ENCODE data around the gene PLEKHH1.
"Not testable (repeated sequence)": the region's sequence is repeated elsewhere in the genome, so short reads cannot be mapped to it uniquely, and the experiment has no call there.

PLEKHH1 gene

DNA sequence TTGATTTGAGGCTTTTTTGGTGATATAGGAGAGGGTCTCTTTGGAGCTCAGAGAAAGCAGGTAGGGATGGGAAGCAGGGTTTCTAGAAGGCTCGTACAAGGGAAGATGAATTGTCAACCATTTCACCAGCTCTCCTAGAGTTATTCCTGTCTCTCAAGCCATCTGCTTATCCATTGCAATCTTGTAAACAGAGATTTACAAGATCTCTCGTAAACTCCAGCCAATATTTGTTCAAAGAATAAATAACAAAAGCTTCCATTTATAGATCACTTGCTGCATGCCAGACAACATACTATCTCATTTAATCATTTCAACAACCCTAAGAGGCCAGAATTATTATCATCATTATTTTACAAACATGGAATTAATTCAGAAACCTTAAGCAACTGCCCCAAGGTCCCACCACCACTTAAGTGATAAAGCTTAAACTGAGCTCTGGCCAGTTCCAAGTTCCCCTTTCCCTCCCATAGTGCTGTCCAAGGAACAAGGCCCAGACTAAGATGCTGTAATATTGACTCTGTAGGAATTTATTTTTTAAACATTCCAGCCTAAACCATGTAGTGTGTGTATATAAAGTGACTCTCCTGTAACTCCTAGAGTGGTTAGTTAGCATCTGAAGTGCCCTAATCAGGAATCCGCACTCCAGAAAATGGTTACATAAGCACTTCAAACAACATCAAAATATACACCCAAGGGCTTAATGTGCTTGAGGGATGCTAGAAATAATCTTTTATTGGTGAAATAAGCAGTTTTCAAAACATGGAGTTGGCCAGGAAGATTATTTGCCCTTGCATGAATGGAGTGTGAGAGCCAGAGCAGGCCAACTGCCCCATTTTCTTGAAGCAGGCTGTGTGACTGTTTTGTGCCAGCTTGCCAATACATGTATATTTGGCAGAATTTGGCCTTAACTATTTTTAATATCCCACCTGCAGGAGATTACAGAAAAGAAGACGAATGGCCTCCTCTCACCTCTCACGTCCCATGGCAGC is 2.8 kb upstream of the PLEKHH1 start:
- no peak for DNase-seq (ENCODE audit: low read depth, low spot score)
- TF ChIP-seq FOXP2 (optimal IDR thresholded peaks at IDR 0.05; ENCODE audit: control extremely low read depth, extremely low read length, insufficient read depth) (no peak), EZH2 (IDR thresholded peaks at IDR 0.05) (no peak), POLR2AphosphoS5 (IDR thresholded peaks at IDR 0.05; ENCODE audit: borderline replicate concordance, low read depth, low read length) (no peak)
- Histone ChIP-seq H3K27ac (no peak overlapping the region), H3K9ac (ENCODE audit: insufficient read length) (no peak overlapping the region), H3K9me3 (ENCODE audit: low read depth, low read length) (no peaks in the 10 kb centered on the region), H3K4me3 (no peak overlapping the region), H3K36me3 (ENCODE audit: insufficient read depth, low read length) (no peaks in the 10 kb centered on the region)

DNA sequence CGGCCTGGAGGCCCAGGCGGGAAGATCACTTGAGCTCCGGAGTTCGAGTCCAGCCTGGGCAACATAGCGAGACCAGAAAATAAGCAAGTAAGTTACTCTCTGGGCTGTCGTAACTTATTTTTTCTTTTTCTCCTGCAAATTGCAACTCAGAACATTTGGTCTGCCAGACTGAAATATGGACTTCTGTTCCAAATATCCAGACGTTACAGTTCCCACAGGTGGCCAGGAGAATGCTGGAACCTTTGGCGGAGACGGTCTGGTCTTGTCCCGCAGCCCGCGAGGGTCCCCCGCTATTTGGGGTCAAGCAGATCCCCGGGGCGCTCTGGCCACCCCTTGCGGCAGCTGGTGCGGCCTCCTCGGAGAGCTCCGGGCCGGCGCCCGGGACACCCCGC is 488 bp upstream of the PLEKHH1 start:
- DNase-seq (ENCODE audit: low read depth, low spot score): no peak
- no peak overlapping the region for H3K27ac ChIP-seq
- no peaks in the 10 kb centered on the region for H3K36me3 ChIP-seq (ENCODE audit: insufficient read depth, low read length)
- peak overlapping the region; percentile 71 for H3K9ac ChIP-seq (ENCODE audit: insufficient read length)
- TF ChIP-seq EZH2 (IDR thresholded peaks at IDR 0.05): no peak
- no peak for TF ChIP-seq POLR2AphosphoS5 (IDR thresholded peaks at IDR 0.05; ENCODE audit: borderline replicate concordance, low read depth, low read length)
- no peak for TF ChIP-seq FOXP2 (optimal IDR thresholded peaks at IDR 0.05; ENCODE audit: control extremely low read depth, extremely low read length, insufficient read depth)
- H3K4me3 ChIP-seq: peak overlapping the region; percentile 84
- H3K9me3 ChIP-seq (ENCODE audit: low read depth, low read length): no peaks in the 10 kb centered on the region

DNA sequence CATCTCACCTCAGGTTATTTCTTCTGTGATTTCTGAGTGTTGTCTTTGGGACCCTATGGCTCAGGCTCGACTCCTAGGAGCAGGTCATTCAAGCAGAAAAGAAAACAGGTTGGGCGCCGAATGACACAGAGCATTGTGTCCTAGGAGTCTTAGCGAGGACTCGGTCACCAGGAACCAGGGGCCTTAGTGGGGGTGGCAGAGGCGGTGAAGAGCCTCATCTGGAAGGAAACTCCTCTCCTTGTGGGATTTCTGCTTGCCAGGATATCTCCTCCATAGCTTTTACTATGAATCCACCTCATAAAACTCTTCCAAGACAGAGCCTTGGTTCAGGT is 630 bp downstream of the PLEKHH1 start:
- Histone ChIP-seq H3K4me3 (peak overlapping the region; percentile 84), H3K9ac (ENCODE audit: insufficient read length) (peak overlapping the region; percentile 71), H3K36me3 (ENCODE audit: insufficient read depth, low read length) (no peaks in the 10 kb centered on the region), H3K9me3 (ENCODE audit: low read depth, low read length) (no peaks in the 10 kb centered on the region), H3K27ac (no peak overlapping the region)
- DNase-seq (ENCODE audit: low read depth, low spot score): no peak
- TF ChIP-seq POLR2AphosphoS5 (IDR thresholded peaks at IDR 0.05; ENCODE audit: borderline replicate concordance, low read depth, low read length) (no peak), EZH2 (IDR thresholded peaks at IDR 0.05) (no peak), FOXP2 (optimal IDR thresholded peaks at IDR 0.05; ENCODE audit: control extremely low read depth, extremely low read length, insufficient read depth) (no peak)

- no peak for DNase-seq (ENCODE audit: low read depth, low spot score)
- Histone ChIP-seq H3K9ac (ENCODE audit: insufficient read length) (no peak overlapping the region), H3K27ac (no peak overlapping the region), H3K36me3 (ENCODE audit: insufficient read depth, low read length) (no peaks in the 10 kb centered on the region), H3K4me3 (no peak overlapping the region), H3K9me3 (ENCODE audit: low read depth, low read length) (no peaks in the 10 kb centered on the region)
- TF ChIP-seq EZH2 (IDR thresholded peaks at IDR 0.05) (no peak), POLR2AphosphoS5 (IDR thresholded peaks at IDR 0.05; ENCODE audit: borderline replicate concordance, low read depth, low read length) (no peak), FOXP2 (optimal IDR thresholded peaks at IDR 0.05; ENCODE audit: control extremely low read depth, extremely low read length, insufficient read depth) (no peak)
Observed at GRCh38 chr14:67536087-67536486, 3.0 kb downstream of the PLEKHH1 start.

- no peak for DNase-seq (ENCODE audit: low read depth, low spot score)
- TF ChIP-seq FOXP2 (optimal IDR thresholded peaks at IDR 0.05; ENCODE audit: control extremely low read depth, extremely low read length, insufficient read depth): no peak
- no peak for TF ChIP-seq EZH2 (IDR thresholded peaks at IDR 0.05)
- TF ChIP-seq POLR2AphosphoS5 (IDR thresholded peaks at IDR 0.05; ENCODE audit: borderline replicate concordance, low read depth, low read length): no peak
- Histone ChIP-seq H3K9ac (ENCODE audit: insufficient read length) (no peak overlapping the region), H3K27ac (no peak overlapping the region), H3K9me3 (ENCODE audit: low read depth, low read length) (no peaks in the 10 kb centered on the region), H3K4me3 (no peak overlapping the region), H3K36me3 (ENCODE audit: insufficient read depth, low read length) (no peaks in the 10 kb centered on the region)
Observed at GRCh38 chr14:67537736-67538135, 4.6 kb downstream of the PLEKHH1 start.

- Histone ChIP-seq H3K27ac (no peak overlapping the region), H3K4me3 (no peak overlapping the region), H3K9me3 (ENCODE audit: low read depth, low read length) (no peaks in the 10 kb centered on the region), H3K36me3 (ENCODE audit: insufficient read depth, low read length) (no peaks in the 10 kb centered on the region), H3K9ac (ENCODE audit: insufficient read length) (no peak overlapping the region)
- TF ChIP-seq POLR2AphosphoS5 (IDR thresholded peaks at IDR 0.05; ENCODE audit: borderline replicate concordance, low read depth, low read length) (no peak), EZH2 (IDR thresholded peaks at IDR 0.05) (no peak), FOXP2 (optimal IDR thresholded peaks at IDR 0.05; ENCODE audit: control extremely low read depth, extremely low read length, insufficient read depth) (no peak)
- DNase-seq (ENCODE audit: low read depth, low spot score): no peak
Observed at GRCh38 chr14:67538501-67538900, 5.4 kb downstream of the PLEKHH1 start.

DNA sequence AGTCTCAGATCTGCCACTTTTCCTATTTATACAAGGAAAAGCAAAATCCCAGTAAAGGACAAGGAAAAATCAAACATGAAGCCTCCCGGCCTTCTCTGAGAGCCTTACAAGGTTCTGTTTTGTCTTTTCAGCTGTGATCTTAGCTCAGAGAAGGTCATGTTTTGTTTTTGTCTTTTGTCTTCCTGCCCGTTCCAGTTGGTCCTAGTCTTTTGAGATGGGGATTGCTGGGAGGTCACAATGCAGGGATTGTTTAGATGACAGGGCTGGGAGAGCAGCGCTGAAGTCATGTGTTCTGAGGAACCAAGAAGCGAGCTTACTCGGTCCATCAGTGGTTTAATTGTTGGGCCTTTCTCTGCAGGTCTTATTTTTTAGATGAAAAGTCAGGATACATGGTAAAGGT is 6.0 kb downstream of the PLEKHH1 start:
- no peak for TF ChIP-seq POLR2AphosphoS5 (IDR thresholded peaks at IDR 0.05; ENCODE audit: borderline replicate concordance, low read depth, low read length)
- no peak for TF ChIP-seq FOXP2 (optimal IDR thresholded peaks at IDR 0.05; ENCODE audit: control extremely low read depth, extremely low read length, insufficient read depth)
- no peak for TF ChIP-seq EZH2 (IDR thresholded peaks at IDR 0.05)
- Histone ChIP-seq H3K36me3 (ENCODE audit: insufficient read depth, low read length) (no peaks in the 10 kb centered on the region), H3K4me3 (no peak overlapping the region), H3K27ac (no peak overlapping the region), H3K9ac (ENCODE audit: insufficient read length) (no peak overlapping the region), H3K9me3 (ENCODE audit: low read depth, low read length) (no peaks in the 10 kb centered on the region)
- DNase-seq (ENCODE audit: low read depth, low spot score): no peak

DNA sequence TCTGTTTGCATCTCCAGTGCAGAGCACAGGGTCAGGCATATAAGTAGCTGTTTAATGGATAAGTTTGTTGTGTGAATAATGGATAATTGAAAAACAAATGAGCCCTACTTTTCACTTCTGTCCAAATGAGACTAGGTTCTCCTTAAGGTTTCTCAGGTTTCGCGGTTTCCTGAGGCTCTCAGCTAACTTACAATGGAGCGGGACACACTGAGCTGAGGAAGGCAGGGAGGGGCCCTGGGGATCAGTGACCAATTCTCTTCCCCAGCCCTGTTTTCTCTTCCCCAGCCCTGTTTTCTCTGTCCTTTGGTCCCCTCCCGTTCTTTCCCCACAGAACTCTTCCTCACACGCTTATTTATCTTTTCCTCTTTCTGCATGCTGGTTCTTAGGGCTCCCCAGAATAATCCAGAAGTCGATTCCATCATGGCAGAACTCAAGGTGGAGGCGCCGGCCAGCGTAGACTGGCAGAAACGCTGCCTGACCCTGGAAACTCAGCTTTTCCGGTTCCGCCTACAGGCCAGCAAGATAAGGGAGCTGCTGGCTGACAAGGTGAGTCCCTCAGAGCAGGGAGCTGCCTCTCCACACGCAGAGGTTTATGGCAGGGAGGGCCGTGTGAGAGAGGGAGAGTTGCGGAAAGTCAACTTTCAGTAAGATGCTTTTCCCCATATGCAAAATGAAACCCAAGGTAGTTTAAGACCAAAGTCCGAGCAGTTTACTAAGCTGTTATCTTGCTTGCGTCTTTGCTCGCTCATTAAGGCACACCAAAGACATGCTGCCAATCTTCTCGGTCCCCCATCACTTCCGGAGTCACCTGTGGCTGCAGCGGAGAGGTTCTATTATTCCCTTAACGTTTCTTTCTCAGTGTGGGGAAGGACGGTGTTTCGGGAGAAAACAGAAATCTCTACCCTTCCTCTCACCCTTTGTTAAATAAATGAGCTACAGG is 8.6 kb downstream of the PLEKHH1 start:
- no peak overlapping the region for H3K4me3 ChIP-seq
- no peak for DNase-seq (ENCODE audit: low read depth, low spot score)
- no peaks in the 10 kb centered on the region for H3K9me3 ChIP-seq (ENCODE audit: low read depth, low read length)
- H3K27ac ChIP-seq: no peak overlapping the region
- H3K9ac ChIP-seq (ENCODE audit: insufficient read length): no peak overlapping the region
- H3K36me3 ChIP-seq (ENCODE audit: insufficient read depth, low read length): 0 out of 2 replicates have a peak, but pooled peaks cover 3% of the 10 kb centered on the region
- TF ChIP-seq EZH2 (IDR thresholded peaks at IDR 0.05): no peak
- TF ChIP-seq FOXP2 (optimal IDR thresholded peaks at IDR 0.05; ENCODE audit: control extremely low read depth, extremely low read length, insufficient read depth): no peak
- no peak for TF ChIP-seq POLR2AphosphoS5 (IDR thresholded peaks at IDR 0.05; ENCODE audit: borderline replicate concordance, low read depth, low read length)

GRCh38 chr14:67542620-67543019 is 9.5 kb downstream of the PLEKHH1 start:
- not testable (repeated sequence) for H3K27ac ChIP-seq; H3K4me3 ChIP-seq; H3K36me3 ChIP-seq (ENCODE audit: insufficient read depth, low read length); H3K9me3 ChIP-seq (ENCODE audit: low read depth, low read length); DNase-seq (ENCODE audit: low read depth, low spot score); H3K9ac ChIP-seq (ENCODE audit: insufficient read length)

Measured in SK-N-MC (cell line).